Uterus (tissue), 2 donors: ENCODE data around the gene BCR.

ENCODE experiments used
- POLR2A ChIP-seq, 2 donors: fragments of 450-650 bp; IDR thresholded peaks; one replicate each; pipeline ENCODE4 v1.6.1; 2016; ENCODE audit warnings: antibody characterized with exemption in 2 of 2, mild to moderate bottlenecking in 1 of 2, moderate library complexity in 1 of 2
- TF ChIP-seq, protein P1 (sequence below), 4 experiments: fragments of 200-600 bp in 2 of 4; fragments of 450-650 bp in 2 of 4; sonication (generic) in 2 of 4; IDR thresholded peaks; one replicate each; pipeline ENCODE4 v1.5.1; 2016 to 2019; ENCODE audit warnings: antibody characterized with exemption in 4 of 4, mild to moderate bottlenecking in 2 of 4, moderate library complexity in 1 of 4

DNA sequence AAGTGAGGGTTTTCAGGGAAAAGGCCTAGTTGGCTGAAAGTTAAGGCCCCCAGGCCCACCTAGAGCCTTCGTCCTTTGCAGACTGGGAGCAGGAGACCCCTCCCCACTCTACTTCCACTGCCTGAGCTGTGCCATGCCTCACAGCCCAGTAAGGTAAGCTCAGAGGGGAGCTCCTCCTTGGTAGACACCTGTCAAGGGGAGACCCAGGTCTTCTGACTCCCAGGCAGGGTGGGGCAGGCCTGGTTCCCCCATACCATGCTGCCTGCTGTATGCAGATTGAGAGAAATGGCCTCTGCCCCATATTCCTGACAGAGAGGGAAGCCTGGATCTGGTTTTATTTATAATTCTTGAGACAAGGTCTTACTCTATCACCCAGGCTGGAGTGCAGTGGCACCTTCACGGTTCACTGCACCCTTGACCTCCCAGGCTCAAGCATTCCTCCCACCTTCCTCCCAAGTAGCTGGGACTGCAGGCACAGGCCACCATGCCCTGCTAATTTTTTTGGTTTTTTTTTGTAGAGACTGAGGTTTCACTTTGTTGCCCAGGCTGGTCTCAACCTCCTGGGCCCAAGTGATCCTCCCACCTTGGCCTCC lies 34.3 kb upstream of the BCR start:
- TF ChIP-seq, protein P1, sequence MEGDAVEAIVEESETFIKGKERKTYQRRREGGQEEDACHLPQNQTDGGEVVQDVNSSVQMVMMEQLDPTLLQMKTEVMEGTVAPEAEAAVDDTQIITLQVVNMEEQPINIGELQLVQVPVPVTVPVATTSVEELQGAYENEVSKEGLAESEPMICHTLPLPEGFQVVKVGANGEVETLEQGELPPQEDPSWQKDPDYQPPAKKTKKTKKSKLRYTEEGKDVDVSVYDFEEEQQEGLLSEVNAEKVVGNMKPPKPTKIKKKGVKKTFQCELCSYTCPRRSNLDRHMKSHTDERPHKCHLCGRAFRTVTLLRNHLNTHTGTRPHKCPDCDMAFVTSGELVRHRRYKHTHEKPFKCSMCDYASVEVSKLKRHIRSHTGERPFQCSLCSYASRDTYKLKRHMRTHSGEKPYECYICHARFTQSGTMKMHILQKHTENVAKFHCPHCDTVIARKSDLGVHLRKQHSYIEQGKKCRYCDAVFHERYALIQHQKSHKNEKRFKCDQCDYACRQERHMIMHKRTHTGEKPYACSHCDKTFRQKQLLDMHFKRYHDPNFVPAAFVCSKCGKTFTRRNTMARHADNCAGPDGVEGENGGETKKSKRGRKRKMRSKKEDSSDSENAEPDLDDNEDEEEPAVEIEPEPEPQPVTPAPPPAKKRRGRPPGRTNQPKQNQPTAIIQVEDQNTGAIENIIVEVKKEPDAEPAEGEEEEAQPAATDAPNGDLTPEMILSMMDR (IDR thresholded peaks at IDR 0.05): no peak
- TF ChIP-seq POLR2A (IDR thresholded peaks at IDR 0.05): no peak
